GM06990 (cell line): ENCODE results near the gene CYP2B6.

Experiments used
- DNase-seq: peaks from one replicate; pipeline ENCODE4 v3.0.0-alpha.2; 2011; ENCODE audit not compliant: insufficient read length; ENCODE audit errors: extremely low read depth
- H3K27me3 ChIP-seq: replicated peaks from 2 replicates; pipeline ENCODE4 v1.6.0; 2011; ENCODE audit warnings: low read length; ENCODE audit not compliant: control insufficient read depth, insufficient read depth
- H3K36me3 ChIP-seq: 2 replicates; pipeline ENCODE4 v1.5.1; 2011; ENCODE audit warnings: low read length; ENCODE audit not compliant: control insufficient read depth, insufficient read depth
- H3K4me3 ChIP-seq: replicated peaks from 2 replicates; pipeline ENCODE4 v1.5.1; 2011; ENCODE audit warnings: low read depth, mild to moderate bottlenecking, control low read depth, low read length
- TF ChIP-seq, protein P1 (sequence below): IDR thresholded peaks from 2 replicates; pipeline ENCODE4 v1.5.1; 2011; ENCODE audit warnings: low read length, control low read depth, mild to moderate bottlenecking, inconsistent platforms; ENCODE audit not compliant: insufficient read depth, poor library complexity, severe bottlenecking

CYP2B6 gene

DNA sequence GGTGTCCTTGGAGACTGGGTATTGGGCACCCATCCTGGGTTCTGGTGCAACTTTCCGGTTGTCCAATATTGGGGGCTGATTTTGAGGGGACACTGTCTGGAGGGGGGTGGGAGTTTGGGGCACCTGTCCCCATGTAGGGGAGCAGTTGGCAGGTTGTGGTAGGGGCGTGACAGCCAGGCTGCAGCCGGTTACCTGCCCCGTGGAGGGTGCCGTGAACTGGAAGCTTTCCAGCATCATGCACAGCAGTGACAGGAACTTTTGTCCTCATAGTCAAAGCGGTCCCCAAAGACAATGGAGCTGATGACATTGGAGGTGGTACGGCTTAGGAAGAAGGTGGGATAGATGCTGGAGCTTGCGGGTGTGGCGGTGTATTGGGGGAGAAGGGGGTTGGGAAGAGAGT is 34.3 kb downstream of the CYP2B6 start:
- Histone ChIP-seq H3K27me3 (no peaks in the 10 kb centered on the region), H3K36me3 (no peaks in the 10 kb centered on the region), H3K4me3 (no peak overlapping the region)
- TF ChIP-seq, protein P1, sequence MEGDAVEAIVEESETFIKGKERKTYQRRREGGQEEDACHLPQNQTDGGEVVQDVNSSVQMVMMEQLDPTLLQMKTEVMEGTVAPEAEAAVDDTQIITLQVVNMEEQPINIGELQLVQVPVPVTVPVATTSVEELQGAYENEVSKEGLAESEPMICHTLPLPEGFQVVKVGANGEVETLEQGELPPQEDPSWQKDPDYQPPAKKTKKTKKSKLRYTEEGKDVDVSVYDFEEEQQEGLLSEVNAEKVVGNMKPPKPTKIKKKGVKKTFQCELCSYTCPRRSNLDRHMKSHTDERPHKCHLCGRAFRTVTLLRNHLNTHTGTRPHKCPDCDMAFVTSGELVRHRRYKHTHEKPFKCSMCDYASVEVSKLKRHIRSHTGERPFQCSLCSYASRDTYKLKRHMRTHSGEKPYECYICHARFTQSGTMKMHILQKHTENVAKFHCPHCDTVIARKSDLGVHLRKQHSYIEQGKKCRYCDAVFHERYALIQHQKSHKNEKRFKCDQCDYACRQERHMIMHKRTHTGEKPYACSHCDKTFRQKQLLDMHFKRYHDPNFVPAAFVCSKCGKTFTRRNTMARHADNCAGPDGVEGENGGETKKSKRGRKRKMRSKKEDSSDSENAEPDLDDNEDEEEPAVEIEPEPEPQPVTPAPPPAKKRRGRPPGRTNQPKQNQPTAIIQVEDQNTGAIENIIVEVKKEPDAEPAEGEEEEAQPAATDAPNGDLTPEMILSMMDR = no peak
- no peak for DNase-seq

DNA sequence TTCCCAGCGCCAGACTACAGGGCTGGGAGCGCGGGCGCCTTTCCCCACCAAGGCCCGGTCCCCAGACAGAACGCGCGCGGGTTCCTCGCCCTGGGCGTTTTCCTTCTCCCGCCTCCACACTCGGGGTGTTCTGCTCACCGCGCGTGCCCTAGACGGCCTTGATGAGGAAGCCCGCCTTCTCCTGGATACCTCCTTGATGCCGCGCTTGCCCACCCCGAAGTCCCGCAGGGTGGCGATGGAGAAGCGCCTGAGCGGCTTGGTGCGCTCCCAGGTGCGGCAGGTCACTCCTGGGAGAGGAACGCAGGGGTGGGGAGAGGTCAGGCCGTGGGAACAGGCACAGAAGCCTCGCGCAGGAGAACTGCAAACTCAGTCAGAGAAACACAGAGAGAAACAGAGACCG is 34.8 kb downstream of the CYP2B6 start:
- TF ChIP-seq, protein P1 = no peak
- H3K4me3 ChIP-seq = no peak overlapping the region
- no peaks in the 10 kb centered on the region for H3K27me3 ChIP-seq
- no peak for DNase-seq
- H3K36me3 ChIP-seq = no peaks in the 10 kb centered on the region

DNA sequence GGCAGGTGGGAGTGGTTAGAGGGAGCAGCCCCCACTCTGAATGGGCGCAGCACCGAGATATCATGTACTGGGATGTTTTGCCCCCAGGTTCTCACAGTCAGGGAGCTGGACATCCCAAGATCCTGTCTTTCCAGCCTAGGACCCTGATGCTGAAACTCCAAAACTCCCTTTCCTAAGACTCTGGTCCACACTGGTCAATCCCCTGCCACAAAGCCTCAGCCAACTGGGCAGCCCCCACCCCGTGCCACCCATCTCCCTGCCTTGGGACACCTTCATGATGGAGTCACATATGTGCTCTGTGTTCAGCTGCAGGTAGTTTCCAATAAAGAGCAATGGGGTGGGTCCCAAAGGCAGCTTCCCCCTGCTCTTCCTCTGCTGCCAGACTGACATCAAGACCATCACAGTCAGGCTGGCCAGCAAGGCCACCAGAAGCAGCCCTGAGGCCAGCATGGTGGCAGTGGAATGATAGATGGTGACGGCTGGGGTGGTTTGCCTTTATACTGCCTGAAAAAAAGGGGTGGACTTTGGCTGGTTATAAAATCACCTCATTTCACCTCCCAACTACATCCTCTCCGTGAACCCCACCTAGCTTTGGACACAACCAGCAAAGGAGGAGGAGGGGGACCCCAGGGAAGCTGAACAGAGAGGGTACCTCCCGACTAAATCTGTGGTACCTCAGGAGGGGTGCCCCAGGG is 36.3 kb downstream of the CYP2B6 start:
- TF ChIP-seq, protein P1 = no peak
- no peaks in the 10 kb centered on the region; the same call in 1 of the 2 replicates for H3K27me3 ChIP-seq
- no peak for DNase-seq

DNA sequence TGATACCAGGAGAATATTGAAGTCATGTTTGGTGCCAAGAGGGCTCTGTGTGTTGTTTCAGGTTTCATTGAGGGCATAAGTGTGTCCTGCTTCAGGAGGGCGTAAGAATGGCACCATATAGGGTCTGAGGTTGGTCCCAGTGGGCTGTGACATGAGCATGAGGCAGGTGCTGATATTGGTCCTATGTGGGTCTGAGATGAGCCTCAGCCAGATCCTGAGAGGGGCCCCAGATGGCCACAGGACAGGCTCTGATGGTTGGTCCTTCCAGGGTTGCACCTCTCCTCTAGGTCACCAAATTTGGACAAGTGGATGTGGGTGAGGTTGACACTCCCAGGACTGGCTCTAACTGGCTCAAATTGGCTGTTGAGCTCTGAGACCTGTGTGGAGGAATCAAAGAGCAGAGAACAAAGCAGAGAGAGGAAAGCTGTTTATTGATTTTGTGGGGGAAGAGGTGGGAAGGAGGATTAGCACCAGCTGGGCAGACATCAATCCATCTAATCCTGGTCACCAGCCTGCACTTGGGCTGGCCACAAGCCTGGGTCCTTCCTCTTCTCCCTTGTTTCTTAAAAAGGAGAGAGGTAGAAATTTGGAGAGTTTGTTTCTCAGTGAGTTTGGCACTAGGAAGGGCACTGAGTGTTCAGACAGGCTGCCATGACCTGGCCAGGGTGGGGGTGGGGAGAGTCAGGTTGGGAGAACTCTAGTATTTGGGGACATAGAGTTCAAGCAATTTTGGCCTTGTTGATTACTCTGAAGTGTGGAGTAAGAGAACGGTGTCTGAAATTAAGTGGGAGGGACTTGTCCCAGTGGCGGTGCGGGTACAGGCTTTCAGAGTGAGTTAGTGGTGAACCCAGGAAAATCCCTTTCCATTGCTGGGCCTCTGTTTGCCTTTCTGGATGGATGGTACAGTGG is 38.7 kb downstream of the CYP2B6 start:
- TF ChIP-seq, protein P1 = no peak
- Histone ChIP-seq H3K27me3 (no peaks in the 10 kb centered on the region; the same call in 1 of the 2 replicates), H3K4me3 (no peak overlapping the region), H3K36me3 (no peaks in the 10 kb centered on the region)
- no peak for DNase-seq

More for the DNA sequence above, 36.3 kb downstream of the CYP2B6 start:
- H3K36me3 ChIP-seq = no peaks in the 10 kb centered on the region
- H3K4me3 ChIP-seq = no peak overlapping the region

DNA sequence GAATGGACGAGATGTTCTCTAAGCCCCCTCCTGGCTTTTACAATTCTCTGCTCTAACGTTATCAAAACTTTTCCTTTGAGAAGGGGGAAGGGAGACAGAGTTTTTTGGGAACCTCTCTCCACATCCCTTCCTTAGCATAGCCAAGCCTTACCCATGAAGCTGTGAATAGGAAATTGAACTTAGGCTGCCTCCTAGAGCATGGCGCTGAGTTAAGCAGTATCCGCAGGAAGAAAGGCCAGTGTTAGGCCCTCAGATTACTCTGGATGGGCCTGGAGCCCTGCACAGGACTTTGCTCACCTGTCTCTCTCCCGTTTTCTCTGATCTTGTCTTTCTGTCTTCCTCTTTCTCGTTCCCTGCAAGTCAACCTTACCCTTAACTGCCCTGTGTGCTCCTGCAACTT is 39.6 kb downstream of the CYP2B6 start:
- H3K4me3 ChIP-seq = no peak overlapping the region
- no peak for DNase-seq
- H3K36me3 ChIP-seq = no peaks in the 10 kb centered on the region
- TF ChIP-seq, protein P1 = no peak
- no peaks in the 10 kb centered on the region; the same call in 1 of the 2 replicates for H3K27me3 ChIP-seq
